H9 (cell line): ENCODE data around the gene TMEM91. TPM values are rescaled to one million over a fixed set of nuclear protein-coding genes. Genes with fewer than 3 reads are reported as not detected.
A peak's percentile ranks its signal among the peaks of the same experiment; 100 is the strongest.

Experiments used
- DNase-seq: peaks from one replicate; pipeline ENCODE4 v3.0.0-alpha.2; 2017
- H2AFZ ChIP-seq: one replicate; pipeline ENCODE4 v1.6.1; 2013; ENCODE audit warnings: mild to moderate bottlenecking, low read length, control low read depth, moderate library complexity
- H2AK5ac ChIP-seq: 2 replicates; pipeline ENCODE4 v1.6.1; 2013; ENCODE audit warnings: low read length, control low read depth, mixed read lengths; ENCODE audit not compliant: insufficient read length
- H2BK120ac ChIP-seq: one replicate; pipeline ENCODE4 v1.6.1; 2013; ENCODE audit warnings: low read depth, mild to moderate bottlenecking, low read length, control low read depth, inconsistent platforms; ENCODE audit not compliant: poor library complexity, severe bottlenecking
- H2BK12ac ChIP-seq: 2 replicates; pipeline ENCODE4 v1.6.1; 2013; ENCODE audit warnings: low read length, control low read depth, mixed read lengths, low read depth; ENCODE audit not compliant: insufficient read length
- H2BK15ac ChIP-seq: 2 replicates; pipeline ENCODE4 v1.6.1; 2013; ENCODE audit warnings: low read depth, low read length, control low read depth
- H2BK20ac ChIP-seq: one replicate; pipeline ENCODE4 v1.6.1; 2013; ENCODE audit warnings: low read depth, mild to moderate bottlenecking, low read length, control low read depth, inconsistent platforms; ENCODE audit not compliant: poor library complexity, severe bottlenecking
- H2BK5ac ChIP-seq: 2 replicates; pipeline ENCODE4 v1.6.1; 2013; ENCODE audit warnings: low read length, control low read depth, mixed read lengths; ENCODE audit not compliant: insufficient read length
- H3K14ac ChIP-seq: 2 replicates; pipeline ENCODE4 v1.6.1; 2013; ENCODE audit warnings: low read length, control low read depth; ENCODE audit not compliant: insufficient read depth
- H3K18ac ChIP-seq: 2 replicates; pipeline ENCODE4 v1.6.1; 2013; ENCODE audit warnings: low read depth, mild to moderate bottlenecking, mixed read lengths, low read length, control low read depth; ENCODE audit not compliant: insufficient read length
- H3K23ac ChIP-seq: 2 replicates; pipeline ENCODE4 v1.6.1; 2013; ENCODE audit warnings: low read length, control low read depth, mixed read lengths, low read depth; ENCODE audit not compliant: insufficient read length
- H3K23me2 ChIP-seq: 2 replicates; pipeline ENCODE4 v1.6.1; 2013; ENCODE audit warnings: low read depth, mild to moderate bottlenecking, mixed read lengths, low read length, control low read depth; ENCODE audit not compliant: insufficient read length, poor library complexity, severe bottlenecking
- H3K27ac ChIP-seq: 2 replicates; pipeline ENCODE4 v1.5.1; 2013; ENCODE audit warnings: low read length, control low read depth, mixed read lengths, low read depth; ENCODE audit not compliant: insufficient read length
- H3K27me3 ChIP-seq: 2 replicates; pipeline ENCODE4 v1.6.1; 2013; ENCODE audit warnings: low read length, control low read depth, inconsistent platforms; ENCODE audit not compliant: insufficient read depth
- H3K4ac ChIP-seq: 2 replicates; pipeline ENCODE4 v1.6.1; 2013; ENCODE audit warnings: low read depth, mild to moderate bottlenecking, control low read depth, inconsistent platforms, low read length, moderate library complexity
- H3K4me1 ChIP-seq: 2 replicates; pipeline ENCODE4 v1.6.1; 2013; ENCODE audit warnings: low read length, control low read depth, inconsistent platforms; ENCODE audit not compliant: insufficient read depth
- H3K4me2 ChIP-seq: 2 replicates; pipeline ENCODE4 v1.6.1; 2013; ENCODE audit warnings: low read length, control low read depth, mixed read lengths; ENCODE audit not compliant: insufficient read length, insufficient read depth
- H3K56ac ChIP-seq: 2 replicates; pipeline ENCODE4 v1.6.1; 2013; ENCODE audit warnings: low read depth, mild to moderate bottlenecking, mixed read lengths, low read length, control low read depth; ENCODE audit not compliant: insufficient read length
- H3K79me1 ChIP-seq: 2 replicates; pipeline ENCODE4 v1.6.1; 2013; ENCODE audit warnings: low read depth, mild to moderate bottlenecking, moderate library complexity, low read length, control low read depth, inconsistent platforms; ENCODE audit not compliant: insufficient read depth, poor library complexity, severe bottlenecking
- H3K79me2 ChIP-seq: 2 replicates; pipeline ENCODE4 v1.6.1; 2013; ENCODE audit warnings: low read length, control low read depth, inconsistent platforms; ENCODE audit not compliant: insufficient read depth
- H3K9ac ChIP-seq: 2 replicates; pipeline ENCODE4 v1.6.1; 2013; ENCODE audit warnings: low read length, control low read depth, mixed read lengths; ENCODE audit not compliant: insufficient read length; ENCODE audit errors: extremely low read depth
- H3K9me3 ChIP-seq: one replicate; pipeline ENCODE4 v1.6.1; 2013; ENCODE audit warnings: low read depth, low read length, inconsistent platforms; ENCODE audit not compliant: control insufficient read depth
- H3T11ph ChIP-seq: one replicate; pipeline ENCODE4 v1.6.1; 2013; ENCODE audit warnings: mild to moderate bottlenecking, low read length, control low read depth, inconsistent platforms
- H4K20me1 ChIP-seq: one replicate; pipeline ENCODE4 v1.6.1; 2013; ENCODE audit not compliant: control insufficient read depth, insufficient read length, insufficient read depth
- H4K5ac ChIP-seq: 2 replicates; pipeline ENCODE4 v1.6.1; 2013; ENCODE audit warnings: low read depth, mild to moderate bottlenecking, mixed read lengths, low read length, control low read depth; ENCODE audit not compliant: insufficient read length
- H4K8ac ChIP-seq: replicated peaks from 2 replicates; pipeline ENCODE4 v1.6.1; 2013; ENCODE audit warnings: low read length, control low read depth, mixed read lengths, low read depth; ENCODE audit not compliant: insufficient read length
- H4K91ac ChIP-seq: 2 replicates; pipeline ENCODE4 v1.6.1; 2013; ENCODE audit warnings: low read depth, mild to moderate bottlenecking, moderate library complexity, mixed read lengths, low read length, control low read depth; ENCODE audit not compliant: insufficient read length
- H3K27ac Mint-ChIP-seq, 3 experiments: 2 replicates in 2 of 3; 3 replicates in 1 of 3; pipeline ENCODE4 v1.8.0; 2020 to 2021; ENCODE audit warnings: mixed read lengths in 3 of 3, mild to moderate bottlenecking in 1 of 3, moderate library complexity in 1 of 3
- H3K27me3 Mint-ChIP-seq: 2 replicates; pipeline ENCODE4 v1.8.0; 2021; ENCODE audit warnings: low read depth, mild to moderate bottlenecking, moderate library complexity, mixed read lengths
- H3K36me3 Mint-ChIP-seq, 3 experiments: 2 replicates in 2 of 3; 3 replicates in 1 of 3; pipeline ENCODE4 v1.8.0; 2020 to 2021; ENCODE audit warnings: low read depth in 3 of 3, mixed read lengths in 3 of 3; ENCODE audit not compliant: insufficient read depth in 1 of 3
- H3K4me1 Mint-ChIP-seq, 2 experiments: 2 replicates each; pipeline ENCODE4 v1.8.0; 2020; ENCODE audit warnings: mixed read lengths in 2 of 2
- H3K4me3 Mint-ChIP-seq, 2 experiments: 2 replicates in 1 of 2; 3 replicates in 1 of 2; pipeline ENCODE4 v1.8.0; 2020 to 2021; ENCODE audit warnings: mild to moderate bottlenecking in 2 of 2, mixed read lengths in 2 of 2, moderate library complexity in 1 of 2
- H3K9me3 Mint-ChIP-seq, 2 experiments: 2 replicates in 1 of 2; 3 replicates in 1 of 2; pipeline ENCODE4 v1.8.0; 2020; ENCODE audit warnings: mild to moderate bottlenecking in 2 of 2, mixed read lengths in 2 of 2, moderate library complexity in 1 of 2
- CTCF ChIP-seq: fragments of 200-600 bp; sonication (generic); conservative IDR thresholded peaks from 3 replicates; pipeline ENCODE4 v1.8.0; 2021; ENCODE audit warnings: antibody characterized with exemption, mild to moderate bottlenecking
- WGBS: extraction: QIAGEN DNeasy Blood & Tissue Kit; methylation state at CpG from one replicate; pipeline ENCODE4 v1.1.7; 2013; ENCODE audit warnings: missing lambda C conversion rate, low lambda C conversion rate, mixed read lengths; ENCODE audit not compliant: insufficient read length; ENCODE audit errors: extremely low coverage; 5-methylcytosine and 5-hydroxymethylcytosine counted together
- total RNA-seq: library from RNA; stranded (reverse); gene quantifications from 2 replicates; pipeline ENCODE4 v1.2.1, GENCODE V29; 2021

TMEM91 gene
- total RNA-seq, 1 experiment from 2014 or later = 5.7 TPM

GRCh38 chr19:41411968-41412265 lies 35.6 kb downstream of the TMEM91 start:
- Mint-ChIP-seq H3K4me3 (no peak overlapping the region; a peak in 1 of 5 replicates), H3K27me3 (no peaks in the 10 kb centered on the region; the same call in 1 of the 2 replicates), H3K9me3 (no peaks in the 10 kb centered on the region), H3K4me1 (peaks cover 6 to 14% of the 10 kb centered on the region in 2 experiments), H3K36me3 (peaks cover 0 to 23% (median 18%) of the 10 kb centered on the region in 3 experiments; a peak in 5 of 7 replicates), H3K27ac (peak overlapping the region in 1 of 3 experiments; percentile 89; a peak in 2 of 7 replicates)
- Histone ChIP-seq H2AK5ac (no peak overlapping the region), H4K20me1 (peaks cover 3% of the 10 kb centered on the region), H2BK20ac (no peak overlapping the region), H3K9ac (no peak overlapping the region), H4K8ac (no peak overlapping the region), H2BK120ac (no peak overlapping the region), H2BK5ac (no peak overlapping the region), H3K56ac (no peak overlapping the region), H3K23me2 (peaks cover 4% of the 10 kb centered on the region), H3K23ac (no peak overlapping the region), H2AFZ (no peak overlapping the region), H3K27ac (no peak overlapping the region), H3K4me1 (no peaks in the 10 kb centered on the region; the same call in 1 of the 2 replicates), H2BK12ac (no peak overlapping the region), H3K18ac (no peak overlapping the region), H3K27me3 (no peaks in the 10 kb centered on the region), H4K91ac (no peak overlapping the region), H3K14ac (no peak overlapping the region), H4K5ac (no peak overlapping the region), H3K4ac (no peak overlapping the region), H3K9me3 (no peaks in the 10 kb centered on the region), H3T11ph (no peak overlapping the region), H3K79me2 (no peaks in the 10 kb centered on the region), H3K79me1 (no peaks in the 10 kb centered on the region), H2BK15ac (no peak overlapping the region), H3K4me2 (no peak overlapping the region)
- DNase-seq = no peak
- WGBS = no CpG with 5 or more reads among the region's 11 CpGs
- no peak for TF ChIP-seq CTCF
